ENCODE measurements around the gene FXN.
"Not testable (repeated sequence)": the region's sequence is repeated elsewhere in the genome, so short reads cannot be mapped to it uniquely, and the experiment has no call there.

FXN gene

GRCh38 chr9:69085569-69086283 lies 50.2 kb downstream of the FXN start:
- peaks cover 6% of the 10 kb centered on the region for H3K4me1 ChIP-seq
- H3K4me3 ChIP-seq = no peak overlapping the region
- no peaks in the 10 kb centered on the region for H3K27me3 ChIP-seq (ENCODE audit: low read depth)
- DNase-seq (ENCODE audit: low spot score in 2 of 2) = no peak
- H3K9me3 ChIP-seq = no peaks in the 10 kb centered on the region
- H3K36me3 ChIP-seq (replicated peaks) = no peaks in the 10 kb centered on the region
- in situ Hi-C loops (cut with MboI; ENCODE audit: low sequenced_read_pairs) = no loop called here

GRCh38 chr9:69086312-69086711 lies 50.8 kb downstream of the FXN start:
- H3K36me3 ChIP-seq (replicated peaks) = no peaks in the 10 kb centered on the region
- H3K4me1 ChIP-seq = peaks cover 6% of the 10 kb centered on the region
- no peak for DNase-seq (ENCODE audit: low spot score in 2 of 2)
- H3K4me3 ChIP-seq = no peak overlapping the region
- no peaks in the 10 kb centered on the region for H3K9me3 ChIP-seq
- in situ Hi-C loops (cut with MboI; ENCODE audit: low sequenced_read_pairs) = no loop called here
- no peaks in the 10 kb centered on the region for H3K27me3 ChIP-seq (ENCODE audit: low read depth)

- in situ Hi-C loops (cut with MboI; ENCODE audit: low sequenced_read_pairs) = no loop called here
- Histone ChIP-seq H3K36me3 (replicated peaks) (no peaks in the 10 kb centered on the region), H3K4me1 (peaks cover 6% of the 10 kb centered on the region), H3K27me3 (ENCODE audit: low read depth) (no peaks in the 10 kb centered on the region), H3K4me3 (no peak overlapping the region), H3K9me3 (no peaks in the 10 kb centered on the region)
- DNase-seq (ENCODE audit: low spot score in 2 of 2) = no peak
Observed at GRCh38 chr9:69086769-69087168, 51.2 kb downstream of the FXN start.

- in situ Hi-C loops (cut with MboI; ENCODE audit: low sequenced_read_pairs) = no loop called here
- Histone ChIP-seq H3K36me3 (replicated peaks) (no peaks in the 10 kb centered on the region), H3K27me3 (ENCODE audit: low read depth) (no peaks in the 10 kb centered on the region), H3K4me3 (no peak overlapping the region), H3K9me3 (no peaks in the 10 kb centered on the region), H3K4me1 (peaks cover 6% of the 10 kb centered on the region)
- no peak for DNase-seq (ENCODE audit: low spot score in 2 of 2)
Observed at GRCh38 chr9:69089082-69089481, 53.5 kb downstream of the FXN start.

GRCh38 chr9:69089491-69089890 lies 53.9 kb downstream of the FXN start:
- H3K4me1 ChIP-seq = peaks cover 6% of the 10 kb centered on the region
- no peaks in the 10 kb centered on the region for H3K36me3 ChIP-seq (replicated peaks)
- H3K4me3 ChIP-seq = no peak overlapping the region
- no peaks in the 10 kb centered on the region for H3K9me3 ChIP-seq
- DNase-seq (ENCODE audit: low spot score in 2 of 2) = no peak
- no peaks in the 10 kb centered on the region for H3K27me3 ChIP-seq (ENCODE audit: low read depth)
- in situ Hi-C loops (cut with MboI; ENCODE audit: low sequenced_read_pairs) = no loop called here

- Histone ChIP-seq H3K4me3 (no peak overlapping the region), H3K36me3 (replicated peaks) (no peaks in the 10 kb centered on the region), H3K4me1 (peaks cover 6% of the 10 kb centered on the region), H3K9me3 (no peaks in the 10 kb centered on the region), H3K27me3 (ENCODE audit: low read depth) (no peaks in the 10 kb centered on the region)
- no peak for DNase-seq (ENCODE audit: low spot score in 2 of 2)
- in situ Hi-C loops (cut with MboI; ENCODE audit: low sequenced_read_pairs) = no loop called here
Observed at GRCh38 chr9:69090140-69090750, 54.7 kb downstream of the FXN start.

- Histone ChIP-seq H3K4me1 (peaks cover 6% of the 10 kb centered on the region), H3K36me3 (replicated peaks) (no peaks in the 10 kb centered on the region), H3K9me3 (no peaks in the 10 kb centered on the region), H3K27me3 (ENCODE audit: low read depth) (no peaks in the 10 kb centered on the region), H3K4me3 (no peak overlapping the region)
- in situ Hi-C loops (cut with MboI; ENCODE audit: low sequenced_read_pairs) = no loop called here
- no peak for DNase-seq (ENCODE audit: low spot score in 2 of 2)
Observed at GRCh38 chr9:69090946-69091345, 55.4 kb downstream of the FXN start.

GRCh38 chr9:69093471-69094103 lies 58.0 kb downstream of the FXN start:
- H3K4me1 ChIP-seq = peaks cover 6% of the 10 kb centered on the region
- no peaks in the 10 kb centered on the region for H3K9me3 ChIP-seq
- no peak overlapping the region for H3K4me3 ChIP-seq
- no peaks in the 10 kb centered on the region for H3K36me3 ChIP-seq (replicated peaks)
- no peak for DNase-seq (ENCODE audit: low spot score in 2 of 2)
- H3K27me3 ChIP-seq (ENCODE audit: low read depth) = no peaks in the 10 kb centered on the region
- in situ Hi-C loops (cut with MboI; ENCODE audit: low sequenced_read_pairs) = no loop called here

- DNase-seq (ENCODE audit: low spot score in 2 of 2); H3K36me3 ChIP-seq (replicated peaks); H3K9me3 ChIP-seq; H3K4me1 ChIP-seq; H3K27me3 ChIP-seq (ENCODE audit: low read depth); H3K4me3 ChIP-seq; in situ Hi-C loops (cut with MboI; ENCODE audit: low sequenced_read_pairs): not testable (repeated sequence)
Observed at GRCh38 chr9:69094361-69095135, 59.0 kb downstream of the FXN start.

GRCh38 chr9:69097064-69097463 lies 61.5 kb downstream of the FXN start:
- DNase-seq (ENCODE audit: low spot score in 2 of 2) = no peak
- no peaks in the 10 kb centered on the region for H3K27me3 ChIP-seq (ENCODE audit: low read depth)
- no peak overlapping the region for H3K4me3 ChIP-seq
- no peaks in the 10 kb centered on the region for H3K9me3 ChIP-seq
- in situ Hi-C loops (cut with MboI; ENCODE audit: low sequenced_read_pairs) = no loop called here
- no peaks in the 10 kb centered on the region for H3K4me1 ChIP-seq
- no peaks in the 10 kb centered on the region for H3K36me3 ChIP-seq (replicated peaks)

- Histone ChIP-seq H3K4me1 (no peaks in the 10 kb centered on the region), H3K36me3 (replicated peaks) (no peaks in the 10 kb centered on the region), H3K4me3 (no peak overlapping the region), H3K9me3 (no peaks in the 10 kb centered on the region), H3K27me3 (ENCODE audit: low read depth) (no peaks in the 10 kb centered on the region)
- no peak for DNase-seq (ENCODE audit: low spot score in 2 of 2)
- in situ Hi-C loops (cut with MboI; ENCODE audit: low sequenced_read_pairs) = no loop called here
Observed at GRCh38 chr9:69097923-69098593, 62.5 kb downstream of the FXN start.

GRCh38 chr9:69103348-69103996 lies 67.9 kb downstream of the FXN start:
- H3K27me3 ChIP-seq (ENCODE audit: low read depth); DNase-seq (ENCODE audit: low spot score in 2 of 2); H3K4me1 ChIP-seq; in situ Hi-C loops (cut with MboI; ENCODE audit: low sequenced_read_pairs); H3K36me3 ChIP-seq (replicated peaks); H3K4me3 ChIP-seq; H3K9me3 ChIP-seq: not testable (repeated sequence)

GRCh38 chr9:69104830-69105527 lies 69.4 kb downstream of the FXN start:
- peaks cover 3% of the 10 kb centered on the region; the same call in 1 of the 2 replicates for H3K4me1 ChIP-seq
- DNase-seq (ENCODE audit: low spot score in 2 of 2) = no peak
- in situ Hi-C loops (cut with MboI; ENCODE audit: low sequenced_read_pairs) = no loop called here

More at GRCh38 chr9:69104830-69105527, 69.4 kb downstream of the FXN start:
- no peak overlapping the region for H3K4me3 ChIP-seq
- no peaks in the 10 kb centered on the region for H3K9me3 ChIP-seq
- H3K36me3 ChIP-seq (replicated peaks) = no peaks in the 10 kb centered on the region
- H3K27me3 ChIP-seq (ENCODE audit: low read depth) = no peaks in the 10 kb centered on the region

All from HAP-1 (cell line).